GM18858 (cell line): ENCODE measurements around the gene WDFY3.
"Not testable (repeated sequence)": the region's sequence is repeated elsewhere in the genome, so short reads cannot be mapped to it uniquely, and the experiment has no call there.

Source experiments
- ATAC-seq: cut with Tn5 transposase; IDR thresholded peaks from one replicate; pipeline ENCODE4 v1.9.1; 2021; ENCODE audit not compliant: unreplicated experiment

The WDFY3 gene

DNA sequence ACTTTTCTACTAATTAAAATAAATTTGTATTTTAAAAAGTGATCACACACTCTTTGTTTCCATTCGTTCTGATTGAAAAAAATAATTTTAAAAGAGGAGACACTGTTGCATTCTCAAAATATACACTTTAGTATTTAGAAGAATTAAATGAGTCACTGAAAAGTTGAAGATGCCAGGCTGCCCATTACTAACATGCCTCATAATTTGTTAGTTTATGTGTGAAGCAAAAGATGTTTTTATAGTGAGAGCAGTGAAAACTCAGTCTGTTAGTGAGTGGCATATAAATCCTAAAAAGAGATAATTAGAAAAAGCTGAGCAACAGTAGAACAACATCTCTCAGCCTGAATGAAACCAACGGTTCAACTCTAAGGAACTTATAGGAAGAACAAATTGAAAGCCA is 240.1 kb downstream of the WDFY3 start:
- ATAC-seq: no peak

DNA sequence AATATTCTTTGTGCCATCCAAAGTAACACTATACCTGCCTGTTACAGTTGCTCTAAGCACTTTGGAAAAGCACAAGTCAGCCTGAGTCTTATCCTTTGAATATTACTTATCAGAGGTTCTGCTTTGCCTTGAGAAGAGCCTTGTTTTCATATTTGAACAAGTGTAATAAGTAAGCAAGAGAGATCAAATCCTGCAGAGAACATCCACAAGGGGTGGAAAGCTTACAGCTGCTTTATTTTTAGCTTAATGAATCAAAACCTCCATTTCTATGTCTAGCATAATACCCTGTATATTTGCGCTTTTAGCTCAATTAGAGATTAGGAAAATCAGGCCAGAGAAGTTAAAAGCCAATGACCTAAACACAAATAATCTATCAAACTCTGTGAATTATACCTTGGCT is 243.8 kb downstream of the WDFY3 start:
- ATAC-seq: no peak

DNA sequence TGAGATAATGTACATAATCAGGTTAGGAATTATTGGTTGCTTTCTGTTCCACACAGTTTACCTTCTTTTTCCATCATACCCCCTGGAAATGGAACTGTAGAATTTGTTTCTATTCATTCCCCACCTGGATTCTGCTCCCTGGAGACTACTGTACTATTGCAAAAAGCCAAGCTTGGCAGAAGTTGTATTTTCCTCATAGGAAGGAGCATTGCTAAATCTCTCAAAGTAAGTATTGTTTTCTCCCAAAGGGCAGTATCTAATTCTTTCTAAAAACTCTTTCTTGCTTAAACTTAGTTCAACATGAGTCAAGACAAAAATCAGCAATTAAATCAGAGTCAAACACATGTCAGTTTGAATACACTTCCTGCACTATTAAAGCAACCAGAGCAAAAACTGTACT is 247.4 kb downstream of the WDFY3 start:
- ATAC-seq: no peak

DNA sequence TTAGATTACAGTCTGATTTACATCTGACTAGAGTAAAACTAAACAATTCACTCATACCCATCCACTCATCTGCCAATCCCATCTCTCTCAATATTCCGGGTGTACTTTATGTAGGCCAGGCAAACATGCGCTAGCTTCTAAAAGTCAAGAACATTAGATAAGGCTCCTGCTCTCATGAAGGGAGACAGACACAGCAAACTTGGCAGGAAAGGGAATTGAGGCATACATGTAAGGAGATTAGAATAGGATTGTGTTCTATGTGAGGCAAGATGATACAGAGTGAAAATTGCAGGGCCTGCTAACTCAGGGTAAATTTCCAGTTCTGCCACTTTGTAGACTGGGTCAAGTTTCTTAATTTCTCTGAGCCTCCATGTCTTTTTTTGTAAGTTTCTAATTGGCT is 247.8 kb downstream of the WDFY3 start:
- ATAC-seq: no peak

DNA sequence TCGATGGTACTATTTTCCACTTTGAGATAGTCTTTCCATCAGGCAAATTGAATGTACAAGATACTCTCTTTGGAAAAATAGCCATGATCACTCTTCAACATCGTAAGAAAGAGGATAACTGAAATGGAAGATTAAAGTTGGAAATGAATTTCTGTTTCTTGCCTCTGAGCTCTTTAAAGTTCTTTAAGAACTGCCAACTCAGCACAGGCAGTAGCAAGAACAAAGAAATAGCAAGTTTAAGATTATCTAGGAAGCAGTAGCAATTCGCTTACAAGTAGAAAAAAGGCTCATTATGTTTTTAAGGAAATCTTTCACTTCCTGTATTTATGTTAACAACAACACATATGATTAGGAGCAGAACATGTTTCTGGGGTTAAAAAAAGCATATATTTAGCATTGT is 255.9 kb downstream of the WDFY3 start:
- ATAC-seq: no peak

DNA sequence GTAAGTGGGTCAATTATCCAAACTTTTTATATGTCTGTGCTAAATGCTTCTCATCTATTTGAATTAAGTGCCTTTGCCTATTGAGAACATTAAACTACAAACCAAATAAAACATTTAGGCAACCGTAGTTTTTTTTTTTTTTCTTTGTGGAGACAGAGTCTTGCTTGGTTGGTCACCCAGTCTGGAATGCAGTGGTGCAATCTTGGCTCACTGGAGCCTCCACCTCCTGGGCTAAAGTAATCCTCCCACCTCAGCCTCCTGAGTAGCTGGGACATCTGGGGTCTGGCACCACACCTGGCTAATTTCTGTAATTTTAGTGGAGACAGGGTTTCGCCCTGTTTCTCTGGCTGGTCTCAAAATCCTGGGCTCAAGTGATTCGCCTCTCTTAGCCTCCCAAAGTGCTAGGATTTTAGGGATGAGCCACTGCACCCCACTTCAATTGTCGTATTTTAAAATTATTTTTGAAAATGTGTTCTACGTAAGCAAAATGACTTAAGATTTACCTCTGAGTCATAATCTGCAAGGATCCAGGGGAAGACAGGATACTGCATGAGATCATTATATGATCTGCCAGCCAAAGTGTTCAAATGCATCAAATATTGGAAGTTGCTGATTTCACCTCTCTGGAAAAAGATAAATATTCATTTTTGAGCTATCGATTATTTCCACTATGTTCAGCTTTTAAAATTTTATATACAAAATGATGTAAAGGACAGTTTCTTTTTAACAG is 257.9 kb downstream of the WDFY3 start:
- no peak for ATAC-seq

DNA sequence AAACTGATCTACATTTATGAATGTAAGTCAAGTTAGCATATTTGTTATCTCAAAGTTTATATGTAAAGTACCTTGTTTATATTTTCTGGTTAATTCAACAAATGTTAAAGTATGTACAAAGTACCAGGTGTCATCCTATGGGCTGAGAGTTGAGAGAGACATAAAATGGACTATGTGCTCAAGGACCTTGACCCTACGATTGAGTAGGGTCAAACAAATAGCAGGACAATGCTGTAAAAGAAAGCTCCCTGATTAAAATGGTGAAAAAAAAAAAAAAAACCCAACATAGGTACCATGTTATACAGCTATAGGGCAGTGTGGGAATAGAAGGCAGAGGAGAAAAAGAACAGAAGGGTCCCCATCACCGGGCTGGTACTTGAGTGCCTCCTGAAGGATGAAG is 260.2 kb downstream of the WDFY3 start:
- no peak for ATAC-seq

DNA sequence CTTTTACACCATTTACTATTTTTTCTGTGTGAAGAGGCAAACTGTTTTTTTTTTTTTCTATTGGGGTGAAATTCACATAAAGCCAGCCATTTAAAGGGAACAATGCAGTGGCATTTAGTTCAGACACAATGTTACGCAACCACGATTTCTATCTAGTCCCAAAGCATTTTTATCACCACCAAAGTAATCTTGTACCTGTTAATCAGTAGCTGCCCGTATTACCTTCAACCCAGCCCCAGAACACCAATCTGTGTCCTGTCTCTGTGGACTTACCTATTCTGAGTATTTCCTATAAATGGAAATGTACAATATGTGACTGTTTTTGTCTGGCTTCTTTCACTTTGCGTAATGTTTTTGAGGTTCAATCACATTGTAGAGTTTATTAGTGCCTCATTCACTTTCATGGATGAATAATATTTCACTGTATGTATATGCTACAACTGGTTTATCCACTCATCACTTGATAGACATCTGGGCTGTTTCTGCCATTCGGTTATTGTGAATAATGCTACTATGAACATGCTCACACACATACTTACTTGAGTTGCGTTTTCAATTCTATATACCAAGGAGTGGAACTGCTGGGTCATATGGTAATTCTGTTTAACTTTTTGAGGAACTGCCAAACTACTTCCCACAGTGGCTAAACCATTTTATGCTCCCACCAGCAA is 267.4 kb downstream of the WDFY3 start:
- ATAC-seq: no peak

DNA sequence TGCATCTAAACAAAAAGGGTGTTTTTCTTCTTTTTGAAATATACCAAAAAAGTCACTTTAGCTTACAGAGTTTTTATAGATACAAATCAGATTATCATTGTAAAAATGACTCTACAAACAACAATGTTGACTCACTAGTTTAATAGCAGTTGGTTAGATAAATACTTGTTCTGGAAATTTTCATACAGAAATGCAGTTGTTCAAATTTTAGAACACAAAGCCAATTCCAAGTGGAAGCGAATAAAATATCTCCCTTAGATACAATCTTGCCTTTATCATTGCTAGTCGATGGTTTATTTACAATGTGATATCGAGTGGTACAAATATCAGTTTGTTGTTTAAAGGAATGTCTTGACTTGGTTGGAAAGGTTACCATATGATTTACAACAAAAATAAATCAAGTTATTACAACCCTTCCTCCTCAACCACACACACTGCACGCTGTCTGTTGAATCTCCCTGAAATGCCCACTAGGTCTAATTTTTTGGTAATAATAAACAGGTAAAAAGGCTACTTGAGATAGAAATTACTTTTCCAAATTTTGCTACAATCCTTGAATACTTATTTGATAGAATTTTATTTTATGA is 268.8 kb downstream of the WDFY3 start:
- ATAC-seq: no peak

DNA sequence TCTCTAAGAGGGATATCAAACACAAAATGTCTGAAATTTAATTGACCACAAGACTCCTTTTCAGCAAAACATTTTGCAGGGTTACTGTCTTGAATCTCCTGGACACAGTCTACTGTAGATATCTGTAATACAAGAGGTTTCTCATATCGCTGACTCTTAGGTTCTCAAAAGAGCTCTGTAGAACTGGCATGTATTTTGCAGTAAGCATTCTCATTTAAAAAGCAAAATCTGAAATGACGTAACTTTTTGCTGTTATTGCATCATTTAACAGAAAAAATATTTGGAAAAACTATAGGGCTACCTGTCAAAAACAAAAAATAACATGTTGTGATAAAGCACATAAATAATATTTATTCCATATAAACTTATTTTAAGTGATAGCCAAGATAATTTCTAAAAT is 269.3 kb downstream of the WDFY3 start:
- no peak for ATAC-seq

DNA sequence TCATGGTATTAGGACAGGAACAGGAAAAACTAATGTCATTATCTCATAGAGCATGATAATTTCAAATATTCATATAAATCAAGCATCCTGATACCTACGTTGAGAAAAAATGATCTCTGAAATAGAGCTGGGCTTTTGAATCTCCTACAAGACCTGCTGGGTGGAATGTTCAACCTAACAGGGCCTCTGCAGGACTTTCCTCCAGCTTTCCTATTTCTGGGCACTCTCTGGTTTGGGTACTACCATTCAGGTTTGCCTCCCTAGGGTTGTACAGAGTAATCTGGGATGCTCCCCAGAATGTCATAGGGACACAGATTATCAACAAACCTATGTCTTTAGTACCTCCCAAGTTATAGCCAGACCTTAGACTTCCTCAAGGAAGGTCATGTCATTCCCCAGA is 274.7 kb downstream of the WDFY3 start:
- ATAC-seq: no peak

DNA sequence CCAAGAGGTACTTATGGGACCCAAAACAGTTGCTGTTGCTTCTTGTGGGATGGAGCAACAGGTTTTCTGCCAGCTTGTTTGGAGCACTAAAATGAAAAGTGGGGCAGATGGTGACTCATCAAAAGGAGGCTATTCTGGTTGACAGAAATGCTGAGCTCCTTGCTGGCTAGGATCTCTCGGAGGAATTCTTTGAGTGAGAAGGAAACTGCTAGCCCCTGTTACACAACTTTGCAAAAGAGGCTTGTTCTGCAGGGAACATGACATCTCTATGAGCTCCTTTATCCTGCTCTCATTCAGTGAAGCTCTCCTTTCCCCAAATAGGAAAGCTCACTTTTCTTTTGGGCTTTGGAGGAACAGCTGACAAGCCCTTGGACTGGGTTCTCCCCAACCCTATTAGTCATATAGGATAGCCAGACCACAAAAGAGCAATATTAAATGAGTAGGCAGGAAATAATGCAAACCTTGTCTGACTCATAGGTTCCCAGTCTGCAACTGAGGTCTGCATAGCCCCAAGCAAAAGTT is 275.3 kb downstream of the WDFY3 start:
- no peak for ATAC-seq

DNA sequence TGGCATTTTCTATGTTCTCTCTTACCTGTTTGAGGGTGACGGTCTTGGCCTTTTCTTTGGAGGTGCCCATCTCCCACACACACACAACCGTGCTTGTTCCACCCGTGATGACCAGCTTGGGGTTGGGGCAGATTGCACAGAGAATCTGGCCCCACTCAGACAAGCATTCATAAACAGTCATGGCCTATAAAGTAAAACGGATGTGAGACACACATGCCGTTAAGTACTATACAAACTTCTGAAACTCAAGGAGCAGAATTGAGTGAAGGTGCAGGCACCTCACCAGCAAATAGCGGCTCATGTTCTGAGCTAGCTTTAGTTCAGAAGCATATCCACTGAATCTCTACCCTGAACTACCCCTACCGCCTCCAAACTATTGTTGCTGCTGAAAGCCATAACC is 276.0 kb downstream of the WDFY3 start:
- ATAC-seq: no peak

DNA sequence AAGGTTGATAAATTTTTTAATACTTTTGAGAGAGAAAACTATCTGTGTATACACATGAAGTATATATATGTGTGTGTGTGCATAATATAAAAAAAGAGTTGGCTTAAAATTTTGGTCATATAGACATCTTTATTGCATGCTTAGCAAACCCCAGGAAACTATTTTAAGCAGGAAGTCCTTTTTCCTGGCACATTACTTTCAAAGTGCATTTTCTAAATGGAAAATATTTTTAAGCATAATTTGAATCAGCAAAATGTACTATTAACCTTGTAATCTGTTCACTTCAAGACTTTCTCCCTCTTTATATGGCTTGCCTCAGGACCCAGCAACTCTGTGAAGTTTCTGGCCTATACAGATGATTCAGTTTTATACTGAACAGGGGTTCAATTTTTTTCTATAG is 277.3 kb downstream of the WDFY3 start:
- ATAC-seq: no peak

DNA sequence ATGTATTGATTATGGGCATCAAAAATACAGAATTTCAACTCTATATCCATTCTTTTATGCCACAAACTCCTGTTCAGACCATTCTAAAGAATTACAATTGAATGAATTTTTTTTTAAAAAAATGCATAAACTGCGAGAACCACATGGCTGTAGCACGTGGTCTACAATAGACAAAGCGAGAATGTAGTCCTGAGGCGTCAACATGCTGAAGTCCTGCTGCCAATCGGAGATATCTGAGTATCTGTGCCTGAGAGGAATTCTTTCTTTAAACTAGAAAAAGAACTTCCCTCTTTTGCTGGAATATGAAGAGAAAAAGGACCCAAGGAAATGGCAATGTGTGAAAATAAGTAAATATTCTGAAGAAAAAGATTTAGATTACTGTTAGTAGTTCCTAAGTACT is 277.9 kb downstream of the WDFY3 start:
- no peak for ATAC-seq

DNA sequence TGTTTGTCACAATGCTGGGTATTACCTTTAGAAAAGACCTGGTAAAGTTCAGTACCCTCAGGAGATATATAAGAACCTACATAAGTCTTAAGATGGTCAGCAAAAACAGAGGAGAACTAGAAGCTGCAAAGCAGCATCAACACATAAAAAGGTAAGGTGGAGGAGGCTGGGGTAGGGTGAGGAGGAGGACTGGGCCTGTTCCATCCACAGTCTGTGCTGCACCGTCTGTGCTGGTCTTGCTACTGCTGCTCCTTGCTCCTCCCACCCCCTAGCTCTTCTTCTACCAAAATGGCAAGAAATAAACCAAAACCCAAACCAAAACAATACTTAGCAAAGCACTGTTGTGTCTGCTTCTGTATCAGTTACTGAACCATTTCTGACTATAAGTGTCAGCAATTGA is 281.4 kb downstream of the WDFY3 start:
- ATAC-seq: no peak

DNA sequence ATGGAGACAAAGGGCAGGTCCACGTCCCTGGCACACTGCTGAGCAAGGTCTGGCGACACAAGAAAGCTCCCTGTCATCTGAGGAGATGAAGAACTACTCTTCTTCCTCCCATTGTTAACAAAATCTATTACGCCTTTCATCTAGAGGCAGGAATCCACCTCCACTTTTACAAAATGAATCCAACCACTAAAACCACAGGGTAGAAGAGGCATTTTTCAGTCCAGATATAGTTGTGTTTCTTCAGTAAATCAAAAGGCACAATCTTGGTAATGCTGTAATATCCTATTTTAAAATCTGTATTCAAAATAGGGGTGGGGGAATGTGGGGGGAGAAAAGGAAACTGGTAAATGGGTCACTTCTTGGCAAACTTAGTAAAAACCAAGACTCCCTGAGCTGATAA is 282.1 kb downstream of the WDFY3 start:
- no peak for ATAC-seq

DNA sequence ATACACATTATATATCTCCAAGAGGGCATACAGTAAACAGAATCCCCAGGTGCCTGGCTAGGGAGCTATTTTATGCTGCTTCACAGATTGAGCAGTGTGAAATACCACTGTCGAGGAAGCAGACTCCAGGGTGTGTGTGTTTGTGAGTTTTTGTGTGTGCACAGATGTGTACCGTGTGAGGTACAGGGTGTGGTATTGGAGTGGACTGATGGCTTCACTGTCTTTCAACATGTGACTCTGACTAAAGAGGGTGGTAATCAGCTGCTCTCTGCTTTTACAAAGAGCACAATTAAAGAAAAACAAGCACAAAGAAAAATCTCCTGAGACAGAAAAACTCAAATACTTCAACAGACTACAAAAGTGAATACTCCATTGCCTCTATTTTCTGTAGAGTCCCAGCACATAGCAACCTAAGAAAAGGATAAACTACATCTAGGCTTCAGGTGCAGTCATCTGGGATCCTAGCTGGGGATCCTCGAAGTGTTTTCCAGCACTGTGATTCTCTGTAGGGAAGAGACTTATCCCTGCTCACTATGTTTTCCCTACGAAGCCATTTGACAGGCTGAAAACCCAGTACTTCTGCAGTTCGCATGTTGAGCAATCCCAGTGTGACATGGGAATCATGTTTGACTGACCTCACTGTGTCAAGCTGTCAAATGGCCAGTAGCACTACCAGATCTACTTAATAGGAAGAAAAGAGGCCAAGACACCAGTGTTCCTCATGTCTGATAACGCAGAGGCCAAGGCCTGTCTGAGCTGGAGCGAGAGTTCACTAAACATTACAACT is 283.2 kb downstream of the WDFY3 start:
- no peak for ATAC-seq

DNA sequence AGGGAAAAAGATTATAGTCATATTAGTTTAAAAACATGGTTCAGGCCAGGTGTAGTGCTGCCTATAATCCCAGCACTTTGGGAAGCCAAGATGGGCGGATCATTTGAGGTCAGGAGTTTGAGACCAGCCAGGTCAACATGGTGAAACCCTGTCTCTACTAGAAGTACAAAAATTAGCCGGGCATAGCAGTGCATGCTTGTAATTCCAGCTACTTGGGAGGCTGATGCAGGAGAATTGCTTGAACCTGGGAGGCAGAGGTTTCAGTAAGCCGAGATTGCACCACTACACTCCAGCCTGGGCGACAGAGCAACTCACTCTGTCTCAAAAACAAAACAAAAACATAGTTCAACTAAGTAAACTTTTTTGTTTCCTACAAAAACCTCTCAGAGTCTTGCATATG is 283.8 kb downstream of the WDFY3 start:
- not testable (repeated sequence) for ATAC-seq

DNA sequence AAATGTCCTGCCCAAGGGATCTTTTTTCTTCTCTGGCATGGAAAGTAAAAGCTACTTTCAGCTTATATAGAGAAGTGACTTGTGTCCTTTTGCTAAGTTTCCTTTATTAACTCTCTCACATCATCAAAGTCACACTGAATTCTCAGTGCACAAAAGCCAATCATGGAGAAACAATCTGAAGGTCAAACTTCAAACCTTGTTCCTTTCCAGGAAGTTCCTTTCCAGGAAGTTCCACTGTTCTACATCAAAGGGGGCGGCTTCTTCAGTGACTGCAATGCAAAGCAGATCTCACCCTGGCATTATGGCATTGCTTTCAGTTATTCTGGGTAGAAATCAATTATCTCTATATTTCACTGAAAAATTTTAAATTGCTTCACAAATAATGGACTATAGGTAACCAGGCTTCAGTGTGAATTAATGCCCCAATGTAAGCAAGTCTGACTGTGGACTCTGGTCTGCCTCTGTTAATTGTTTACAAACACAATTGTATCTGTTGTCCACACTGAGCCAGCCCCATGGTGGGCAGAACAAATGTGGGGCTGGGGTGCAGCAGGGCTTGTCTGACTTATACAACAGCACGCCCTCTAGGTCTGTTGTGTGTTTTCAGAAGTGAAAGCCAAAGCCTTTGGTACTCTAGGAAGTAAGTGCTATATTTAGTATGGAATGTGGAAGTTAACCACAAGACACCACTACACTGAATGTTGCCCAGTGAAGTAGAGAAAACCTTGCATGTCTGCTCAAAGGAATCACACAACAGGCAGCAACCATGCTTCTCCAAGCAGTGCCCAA is 284.8 kb downstream of the WDFY3 start:
- ATAC-seq: no peak

DNA sequence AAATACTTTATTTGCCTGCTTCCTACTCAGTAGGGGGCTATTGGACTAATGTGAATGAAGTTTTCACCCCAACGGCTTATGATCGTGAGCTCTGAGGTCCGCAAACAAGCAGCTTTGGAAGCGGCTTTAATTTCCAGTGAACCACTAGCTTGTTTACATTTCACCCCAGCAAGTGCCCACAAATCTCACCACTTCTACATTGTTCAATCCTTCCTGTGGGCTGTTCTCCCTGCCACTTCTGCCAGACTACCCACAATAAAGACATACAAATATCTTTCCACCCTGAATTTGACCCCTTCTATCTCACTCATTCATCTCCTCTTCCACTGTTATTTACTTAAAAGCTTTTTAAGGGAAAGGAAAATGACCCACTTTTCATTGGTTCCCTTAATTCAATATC is 285.5 kb downstream of the WDFY3 start:
- no peak for ATAC-seq
